Stomach (tissue), 9 donors: ENCODE results near the gene RCAN1. TPM values are rescaled to one million over a fixed set of nuclear protein-coding genes. Genes with fewer than 3 reads are reported as not detected.
"Not testable (repeated sequence)": the region's sequence is repeated elsewhere in the genome, so short reads cannot be mapped to it uniquely, and the experiment has no call there.

ENCODE experiments used
- DNase-seq, 2 donors: peaks; one replicate each; pipeline versions ENCODE4 v3.0.0 to v3.0.0-alpha.2; 2013 to 2019
- H3K27ac ChIP-seq, 5 donors: fragments of 200-600 bp in 4 of 5; sonication (generic) in 4 of 5; one replicate each; pipeline ENCODE4 v1.5.1; 2013 to 2019; ENCODE audit warnings: mild to moderate bottlenecking in 1 of 5, moderate library complexity in 1 of 5
- H3K27me3 ChIP-seq, 3 donors: fragments of 200-600 bp; sonication (generic); one replicate each; pipeline ENCODE4 v1.5.1; 2017 to 2019; ENCODE audit warnings: mixed run types in 1 of 3
- H3K36me3 ChIP-seq, 4 donors: fragments of 200-600 bp; sonication (generic); 1 replicate in 3 of 4; 2 replicates in 1 of 4; pipeline ENCODE4 v1.5.1; 2016 to 2019
- H3K4me1 ChIP-seq, 4 donors: fragments of 200-600 bp; sonication (generic); one replicate each; pipeline ENCODE4 v1.5.1; 2016 to 2019
- H3K4me3 ChIP-seq, 4 donors: fragments of 200-600 bp; sonication (generic) in 3 of 4; one replicate each; pipeline ENCODE4 v1.5.1; 2016 to 2019; ENCODE audit warnings: mild to moderate bottlenecking in 1 of 4
- H3K9me3 ChIP-seq, 4 donors: fragments of 200-600 bp; sonication (generic); one replicate each; pipeline ENCODE4 v1.5.1; 2016 to 2019
- EP300 ChIP-seq: sonication (generic); formaldehyde crosslinking; IDR thresholded peaks from one replicate; pipeline ENCODE4 v1.6.1; 2017; ENCODE audit warnings: antibody characterized with exemption
- POLR2A ChIP-seq, 4 donors: fragments of 450-650 bp; IDR thresholded peaks; one replicate each; pipeline ENCODE4 v1.6.1; 2016; ENCODE audit warnings: antibody characterized with exemption in 4 of 4, control low read depth in 2 of 4, mild to moderate bottlenecking in 1 of 4, moderate library complexity in 1 of 4
- POLR2AphosphoS5 ChIP-seq, 3 donors: sonication (generic); formaldehyde crosslinking; IDR thresholded peaks; one replicate each; pipeline ENCODE4 v1.6.1; 2016; ENCODE audit warnings: antibody characterized with exemption in 3 of 3
- WGBS, 5 donors: extraction: QIAGEN DNeasy Blood & Tissue Kit in 3 of 5; methylation state at CpG; one replicate each; pipeline versions ENCODE4 v1.1.5 to v1.1.7; 2013 to 2018; 5-methylcytosine and 5-hydroxymethylcytosine counted together
- intact Hi-C: fragments of 100-400 bp; cut with DNase I; formaldehyde crosslinking; loops from one replicate; pipeline ENCODE4 v1.15.1; 2023; ENCODE audit warnings: low total_unique reads
- polyA plus RNA-seq, 3 donors: library from polyadenylated mRNA; stranded (reverse); fragments of 200-250 nt; gene quantifications; one replicate each; pipeline ENCODE4 v1.2.3, GENCODE V29; 2013
- total RNA-seq, 5 donors: library from RNA; depleted of rRNA; stranded (reverse); fragments of >200 nt; gene quantifications; one replicate each; pipeline versions ENCODE4 v1.1.0 to v1.2.3, GENCODE V29; 2014 to 2016
- TF ChIP-seq, protein P1 (sequence below), 7 experiments: fragments of 450-650 bp in 4 of 7; fragments of 200-600 bp in 3 of 7; sonication (generic) in 3 of 7; IDR thresholded peaks; one replicate each; pipeline ENCODE4 v1.5.1; 2016 to 2019; ENCODE audit warnings: antibody characterized with exemption in 7 of 7, control low read depth in 2 of 7, mild to moderate bottlenecking in 1 of 7
- donor health status: healthy with polysubstance abuse.
- donor health status: Bipolar disorder and iron deficiency.
- donor health status: healthy.

The RCAN1 gene
- total and polyA plus RNA-seq, 8 donors: 15.6 to 85.7 (median 31.5) TPM

- WGBS, 5 donors: 49 to 71% (median 60%) methylated on average over 1 of the region's 1 CpG
Observed at GRCh38 chr21:34500191-34500590, 114.7 kb downstream of the RCAN1 start.

DNA sequence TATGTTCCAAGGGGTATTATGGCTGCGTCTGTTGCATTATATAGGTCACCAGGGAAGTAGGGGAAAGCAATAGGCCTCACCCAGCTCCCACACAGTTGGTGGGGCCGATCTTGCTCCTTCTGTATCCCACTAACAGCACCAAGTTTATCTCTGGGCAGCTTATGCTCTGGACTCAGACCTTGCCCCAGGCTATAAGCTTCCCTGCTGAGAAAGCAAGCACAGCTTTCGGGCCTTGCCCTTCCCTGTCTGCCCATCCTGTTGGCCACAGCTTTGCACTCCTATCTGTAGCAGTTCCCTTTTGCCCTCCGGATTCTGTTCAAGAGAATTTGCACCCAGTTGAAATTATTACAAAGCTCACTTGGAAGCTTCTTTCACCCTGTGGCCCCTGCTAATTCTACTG lies 115.8 kb downstream of the RCAN1 start:
- peaks cover 0 to 40% (median 18%) of the 10 kb centered on the region in 4 donors for H3K9me3 ChIP-seq
- H3K27ac ChIP-seq: no peak overlapping the region
- no peak for TF ChIP-seq POLR2A (IDR thresholded peaks at IDR 0.05)
- TF ChIP-seq EP300: no peak
- TF ChIP-seq POLR2AphosphoS5 (IDR thresholded peaks at IDR 0.05): no peak
- TF ChIP-seq, protein P1, sequence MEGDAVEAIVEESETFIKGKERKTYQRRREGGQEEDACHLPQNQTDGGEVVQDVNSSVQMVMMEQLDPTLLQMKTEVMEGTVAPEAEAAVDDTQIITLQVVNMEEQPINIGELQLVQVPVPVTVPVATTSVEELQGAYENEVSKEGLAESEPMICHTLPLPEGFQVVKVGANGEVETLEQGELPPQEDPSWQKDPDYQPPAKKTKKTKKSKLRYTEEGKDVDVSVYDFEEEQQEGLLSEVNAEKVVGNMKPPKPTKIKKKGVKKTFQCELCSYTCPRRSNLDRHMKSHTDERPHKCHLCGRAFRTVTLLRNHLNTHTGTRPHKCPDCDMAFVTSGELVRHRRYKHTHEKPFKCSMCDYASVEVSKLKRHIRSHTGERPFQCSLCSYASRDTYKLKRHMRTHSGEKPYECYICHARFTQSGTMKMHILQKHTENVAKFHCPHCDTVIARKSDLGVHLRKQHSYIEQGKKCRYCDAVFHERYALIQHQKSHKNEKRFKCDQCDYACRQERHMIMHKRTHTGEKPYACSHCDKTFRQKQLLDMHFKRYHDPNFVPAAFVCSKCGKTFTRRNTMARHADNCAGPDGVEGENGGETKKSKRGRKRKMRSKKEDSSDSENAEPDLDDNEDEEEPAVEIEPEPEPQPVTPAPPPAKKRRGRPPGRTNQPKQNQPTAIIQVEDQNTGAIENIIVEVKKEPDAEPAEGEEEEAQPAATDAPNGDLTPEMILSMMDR (IDR thresholded peaks at IDR 0.05): no peak
- 78 to 92% (median 85%) methylated on average over 4 of the region's 4 CpGs for WGBS, 5 donors
- H3K4me3 ChIP-seq: no peak overlapping the region
- DNase-seq: no peak
- H3K27me3 ChIP-seq: no peaks in the 10 kb centered on the region
- no peaks in the 10 kb centered on the region for H3K4me1 ChIP-seq
- H3K36me3 ChIP-seq: no peaks in the 10 kb centered on the region
- intact Hi-C loops: no loop called here

More at GRCh38 chr21:34500191-34500590, 114.7 kb downstream of the RCAN1 start:
- Histone ChIP-seq H3K9me3 (peaks cover 0 to 40% (median 18%) of the 10 kb centered on the region in 4 donors), H3K27me3 (no peaks in the 10 kb centered on the region), H3K36me3 (no peaks in the 10 kb centered on the region), H3K4me1 (no peaks in the 10 kb centered on the region), H3K4me3 (no peak overlapping the region), H3K27ac (no peak overlapping the region)
- DNase-seq: no peak
- no peak for TF ChIP-seq POLR2AphosphoS5 (IDR thresholded peaks at IDR 0.05)
- TF ChIP-seq POLR2A (IDR thresholded peaks at IDR 0.05): no peak
- TF ChIP-seq, protein P1 (IDR thresholded peaks at IDR 0.05): no peak
- intact Hi-C loops: no loop called here

GRCh38 chr21:34498623-34499022 lies 116.3 kb downstream of the RCAN1 start:
- Histone ChIP-seq H3K36me3 (no peaks in the 10 kb centered on the region), H3K4me3 (no peak overlapping the region), H3K27ac (no peak overlapping the region), H3K27me3 (no peaks in the 10 kb centered on the region), H3K4me1 (no peaks in the 10 kb centered on the region), H3K9me3 (peaks cover 0 to 40% (median 18%) of the 10 kb centered on the region in 4 donors)
- TF ChIP-seq EP300: no peak
- TF ChIP-seq, protein P1 (IDR thresholded peaks at IDR 0.05): no peak
- TF ChIP-seq POLR2A (IDR thresholded peaks at IDR 0.05): no peak
- TF ChIP-seq POLR2AphosphoS5 (IDR thresholded peaks at IDR 0.05): no peak
- no peak for DNase-seq
- 60 to 74% (median 63%) methylated on average over 3 of the region's 3 CpGs for WGBS, 5 donors
- intact Hi-C loops: no loop called here

DNA sequence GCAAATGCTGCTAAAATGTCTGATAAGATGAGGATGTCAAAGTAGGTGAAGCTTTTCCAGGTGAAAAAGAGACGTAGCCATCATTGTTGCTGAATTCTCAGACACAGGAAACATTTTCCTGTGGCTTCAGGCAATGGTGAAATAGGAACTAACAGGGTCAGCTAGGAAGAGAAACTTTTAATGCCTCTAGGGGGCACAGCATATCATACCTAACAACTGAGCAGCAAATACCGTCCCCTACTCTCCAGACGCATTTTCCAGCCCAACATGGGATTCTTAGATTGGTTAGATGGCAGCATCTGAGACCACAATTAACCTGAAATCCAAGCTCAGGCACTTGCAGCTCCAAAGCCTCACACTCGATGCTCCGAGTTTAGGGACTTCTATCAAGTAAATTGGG lies 131.1 kb downstream of the RCAN1 start:
- DNase-seq, H3K36me3 ChIP-seq, H3K4me1 ChIP-seq, H3K27ac ChIP-seq, H3K27me3 ChIP-seq, intact Hi-C loops, H3K9me3 ChIP-seq, H3K4me3 ChIP-seq: not testable (repeated sequence)
- WGBS, 5 donors: no CpG with 5 or more reads among the region's 5 CpGs

GRCh38 chr21:34483435-34483834 lies 131.5 kb downstream of the RCAN1 start:
- H3K4me3 ChIP-seq, H3K27me3 ChIP-seq, H3K9me3 ChIP-seq, H3K36me3 ChIP-seq, H3K27ac ChIP-seq, intact Hi-C loops, DNase-seq, H3K4me1 ChIP-seq: not testable (repeated sequence)
- no CpG with 5 or more reads among the region's 3 CpGs for WGBS, 5 donors

DNA sequence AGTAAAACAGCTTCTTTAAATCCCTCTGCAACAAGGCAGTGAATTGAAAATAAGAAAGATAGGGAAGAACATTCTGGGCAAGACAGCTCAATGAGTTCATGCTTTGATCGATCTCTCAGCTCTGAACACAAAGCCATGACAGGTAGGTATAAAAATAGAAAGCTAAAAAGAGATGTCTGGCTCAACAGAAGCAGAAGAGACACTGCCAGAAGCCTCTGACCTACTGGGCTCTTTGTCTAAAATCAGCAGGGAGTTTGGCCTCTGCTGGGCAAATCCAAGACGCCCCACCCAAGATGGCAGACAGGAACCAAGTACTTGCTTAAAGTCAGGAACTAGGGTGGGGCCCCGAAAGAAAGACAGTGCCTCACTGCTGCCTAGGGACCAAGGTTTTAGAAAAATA lies 147.6 kb downstream of the RCAN1 start:
- H3K9me3 ChIP-seq, H3K27ac ChIP-seq, H3K4me3 ChIP-seq, H3K36me3 ChIP-seq, intact Hi-C loops, H3K27me3 ChIP-seq, H3K4me1 ChIP-seq, DNase-seq: not testable (repeated sequence)
- WGBS, 5 donors: no CpG with 5 or more reads among the region's 3 CpGs

Other genes starting within 250 kb of the RCAN1 start
- gene SMIM11, start 239.6 kb downstream of the RCAN1 start, total RNA-seq: 10 to 100 TPM in 2 of 5 donors, 1 to 10 TPM in 2, not detected in 1; 1.2 to 29.5 (median 11.1) TPM
- 10 to 100 TPM in 2 of 3 donors, 1 to 10 TPM in 1; 8.4 to 20.9 (median 16.2) TPM for gene SMIM11, start 239.6 kb downstream of the RCAN1 start, polyA plus RNA-seq
- not detected for gene SMIM34, start 191.2 kb downstream of the RCAN1 start, total RNA-seq
- gene SMIM34, start 191.2 kb downstream of the RCAN1 start, polyA plus RNA-seq: not detected
- 10 to 100 TPM in 1 of 5 donors, 1 to 10 TPM in 4; 1.7 to 10.6 (median 2.2) TPM for gene KCNE1, start 102.9 kb downstream of the RCAN1 start, total RNA-seq
- gene KCNE1, start 102.9 kb downstream of the RCAN1 start, polyA plus RNA-seq: under 1 TPM in 2 of 3 donors, not detected in 1; 0.13 to 0.19 TPM
- 10 to 100 TPM in 4 of 5 donors, 1 to 10 TPM in 1; 3.8 to 84.9 (median 64.3) TPM for gene CLIC6, start 53.9 kb upstream of the RCAN1 start, total RNA-seq
- 100 to 1,000 TPM in 1 of 3 donors, 10 to 100 TPM in 2; 42.0 to 103 (median 65.2) TPM for gene CLIC6, start 53.9 kb upstream of the RCAN1 start, polyA plus RNA-seq